Measurements from ENCODE around the gene ADIG.
"Not testable (repeated sequence)": the region's sequence is repeated elsewhere in the genome, so short reads cannot be mapped to it uniquely, and the experiment has no call there.

ADIG gene

GRCh38 chr20:38579219-38579910 is 1.6 kb upstream of the ADIG start:
- no peak for DNase-seq

- no peak for DNase-seq
Measured at GRCh38 chr20:38579921-38580320, 1.1 kb upstream of the ADIG start.

GRCh38 chr20:38581830-38582358 is 897 bp downstream of the ADIG start:
- DNase-seq, result no peak

- no peak for DNase-seq
Measured at GRCh38 chr20:38583306-38583705, 2.3 kb downstream of the ADIG start.

- no peak for DNase-seq
Measured at GRCh38 chr20:38584099-38584763, 3.2 kb downstream of the ADIG start.

GRCh38 chr20:38585404-38586180 is 4.6 kb downstream of the ADIG start:
- no peak for DNase-seq

GRCh38 chr20:38586181-38586525 is 5.2 kb downstream of the ADIG start:
- no peak for DNase-seq

GRCh38 chr20:38588303-38588702 is 7.3 kb downstream of the ADIG start:
- DNase-seq, result no peak

- DNase-seq, result no peak
Measured at GRCh38 chr20:38589351-38589750, 8.4 kb downstream of the ADIG start.

GRCh38 chr20:38589967-38590675 is 9.1 kb downstream of the ADIG start:
- no peak for DNase-seq

GRCh38 chr20:38590676-38591473 is 9.9 kb downstream of the ADIG start:
- DNase-seq, result peak; percentile 19

GRCh38 chr20:38591474-38592410 is 10.7 kb downstream of the ADIG start:
- no peak for DNase-seq

- DNase-seq, result peak; percentile 18
Measured at GRCh38 chr20:38592411-38592790, 11.4 kb downstream of the ADIG start.

GRCh38 chr20:38594281-38594680 is 13.3 kb downstream of the ADIG start:
- not testable (repeated sequence) for DNase-seq

- DNase-seq, result not testable (repeated sequence)
Measured at GRCh38 chr20:38595886-38596285, 14.9 kb downstream of the ADIG start.

- DNase-seq, result no peak
Measured at GRCh38 chr20:38599410-38599882, 18.4 kb downstream of the ADIG start.

GRCh38 chr20:38600057-38600456 is 19.1 kb downstream of the ADIG start:
- no peak for DNase-seq

GRCh38 chr20:38601216-38602184 is 20.5 kb downstream of the ADIG start, which contains the start of gene ARHGAP40:
Gene ARHGAP40, plus strand, starts transcription at chr20:38601809.
- DNase-seq, result peak; percentile 24

- DNase-seq, result no peak
Measured at GRCh38 chr20:38602185-38602581, 21.2 kb downstream of the ADIG start.

- no peak for DNase-seq
Measured at GRCh38 chr20:38603286-38603685, 22.3 kb downstream of the ADIG start.

Data from suppressor macrophage treated with lipopolysaccharide for 4 hours (primary cell).